Measurements from ENCODE around the gene LCLAT1. TPM values are rescaled to one million over a fixed set of nuclear protein-coding genes. Genes with fewer than 3 reads are reported as not detected.

LCLAT1 gene
- total RNA-seq, 4 donors from 2014 or later, result 0.88 to 116 (median 33.3) TPM

- TF ChIP-seq POLR2A (IDR thresholded peaks at IDR 0.05), result no peak
- TF ChIP-seq CTCF (IDR thresholded peaks at IDR 0.05), result no peak
- Histone ChIP-seq H3K36me3 (no peaks in the 10 kb centered on the region), H3K9me3 (no peaks in the 10 kb centered on the region), H3K4me1 (no peaks in the 10 kb centered on the region), H3K4me3 (no peak overlapping the region), H3K27ac (no peak overlapping the region), H3K27me3 (no peaks in the 10 kb centered on the region)
- intact Hi-C loops (cut with DNase I; ENCODE audit: low total_unique reads), result no loop called here
- no peak for DNase-seq
Observed at GRCh38 chr2:30625276-30625675, 178.2 kb downstream of the LCLAT1 start.

DNA sequence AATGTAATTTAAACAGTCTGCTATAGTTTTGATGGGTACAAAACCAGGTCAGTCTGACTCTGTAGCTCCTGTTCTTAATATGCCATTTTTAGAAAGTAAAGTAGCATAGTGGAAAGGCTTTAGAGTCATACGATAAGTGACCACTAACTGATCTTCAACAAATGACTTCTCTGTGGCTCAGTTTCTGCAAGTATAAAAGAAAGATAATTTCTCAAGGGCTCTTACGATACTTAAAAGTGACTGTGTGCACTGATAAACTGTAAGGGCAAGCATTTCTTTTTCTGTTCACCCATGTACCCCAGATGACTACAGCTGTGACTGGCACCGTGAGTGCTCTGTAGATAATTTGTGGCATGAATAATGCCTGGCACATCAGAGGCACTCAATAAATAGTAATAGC, 178.7 kb downstream of the LCLAT1 start:
- TF ChIP-seq CTCF (IDR thresholded peaks at IDR 0.05) (no peak), POLR2A (IDR thresholded peaks at IDR 0.05) (no peak)
- no peak overlapping the region for H3K27ac ChIP-seq
- intact Hi-C loops (cut with DNase I; ENCODE audit: low total_unique reads), result no loop called here
- H3K36me3 ChIP-seq, result no peaks in the 10 kb centered on the region
- H3K4me1 ChIP-seq, result no peaks in the 10 kb centered on the region
- no peak overlapping the region for H3K4me3 ChIP-seq
- DNase-seq, result no peak
- no peaks in the 10 kb centered on the region for H3K27me3 ChIP-seq
- H3K9me3 ChIP-seq, result no peaks in the 10 kb centered on the region

- no peak for DNase-seq
- Histone ChIP-seq H3K9me3 (no peaks in the 10 kb centered on the region), H3K4me3 (no peak overlapping the region), H3K27ac (no peak overlapping the region), H3K36me3 (no peaks in the 10 kb centered on the region), H3K4me1 (no peaks in the 10 kb centered on the region), H3K27me3 (no peaks in the 10 kb centered on the region)
- TF ChIP-seq POLR2A (IDR thresholded peaks at IDR 0.05) (no peak), CTCF (IDR thresholded peaks at IDR 0.05) (no peak)
- intact Hi-C loops (cut with DNase I; ENCODE audit: low total_unique reads), result no loop called here
Observed at GRCh38 chr2:30626397-30626796, 179.4 kb downstream of the LCLAT1 start.

DNA sequence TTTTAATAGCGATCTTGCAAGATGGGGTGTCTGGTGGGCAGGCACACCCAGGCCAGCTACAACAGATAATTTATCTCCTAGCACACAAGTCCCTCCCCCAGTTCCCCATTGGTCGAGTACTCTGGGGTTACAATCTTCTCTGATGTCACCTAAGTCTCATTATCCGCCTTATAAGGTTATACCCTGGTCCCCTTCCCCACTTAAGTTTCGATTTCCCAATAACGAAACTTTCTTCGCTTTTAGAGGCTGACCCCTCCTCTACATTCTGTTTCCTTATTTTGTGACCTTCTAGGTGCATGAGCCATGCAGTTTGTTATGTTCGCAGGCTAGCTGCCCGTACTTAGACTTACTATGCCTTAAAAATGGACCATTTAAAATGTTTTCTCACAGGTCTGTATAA, 180.1 kb downstream of the LCLAT1 start:
- no peak for DNase-seq
- no peak for TF ChIP-seq POLR2A (IDR thresholded peaks at IDR 0.05)
- no peak for TF ChIP-seq CTCF (IDR thresholded peaks at IDR 0.05)
- Histone ChIP-seq H3K4me3 (no peak overlapping the region), H3K36me3 (no peaks in the 10 kb centered on the region), H3K27ac (no peak overlapping the region), H3K9me3 (no peaks in the 10 kb centered on the region), H3K27me3 (no peaks in the 10 kb centered on the region), H3K4me1 (no peaks in the 10 kb centered on the region)
- intact Hi-C loops (cut with DNase I; ENCODE audit: low total_unique reads), result no loop called here

- intact Hi-C loops (cut with DNase I; ENCODE audit: low total_unique reads), result no loop called here
- no peak for DNase-seq
- Histone ChIP-seq H3K27me3 (no peaks in the 10 kb centered on the region), H3K4me3 (no peak overlapping the region), H3K9me3 (no peaks in the 10 kb centered on the region), H3K4me1 (no peaks in the 10 kb centered on the region), H3K36me3 (no peaks in the 10 kb centered on the region), H3K27ac (no peak overlapping the region)
- TF ChIP-seq CTCF (IDR thresholded peaks at IDR 0.05) (no peak), POLR2A (IDR thresholded peaks at IDR 0.05) (no peak)
Observed at GRCh38 chr2:30628341-30628740, 181.3 kb downstream of the LCLAT1 start.

Measured in uterus (tissue), 4 donors.